Body of pancreas (tissue), 4 donors: ENCODE measurements around the gene ILF3. TPM values are rescaled to one million over a fixed set of nuclear protein-coding genes. Genes with fewer than 3 reads are reported as not detected.
A peak's percentile ranks its signal among the peaks of the same experiment; 100 is the strongest.

Source experiments
- ATAC-seq: fragments of 150-250 bp; one replicate; pipeline ENCODE4 v1.9.1; 2016
- DNase-seq, 4 donors: peaks; one replicate each; pipeline ENCODE4 v3.0.0-alpha.2; 2019
- H3K27ac ChIP-seq, 4 donors: fragments of 200-600 bp; sonication (generic); 1 replicate in 3 of 4; 2 replicates in 1 of 4; pipeline versions ENCODE4 v1.5.1 to v1.6.1; 2016 to 2019; ENCODE audit warnings: mild to moderate bottlenecking in 1 of 4, mixed read lengths in 1 of 4, moderate library complexity in 1 of 4
- H3K27me3 ChIP-seq, 2 donors: fragments of 200-600 bp; sonication (generic); one replicate each; pipeline ENCODE4 v1.6.0; 2016; ENCODE audit warnings: mild to moderate bottlenecking in 1 of 2
- H3K36me3 ChIP-seq, 2 donors: fragments of 200-600 bp; sonication (generic); replicated peaks in 1 of 2; 2 replicates each; pipeline ENCODE4 v1.5.1; 2016; ENCODE audit warnings: low read depth in 2 of 2; ENCODE audit not compliant: insufficient read depth in 1 of 2
- H3K4me1 ChIP-seq: fragments of 200-600 bp; sonication (generic); one replicate; pipeline ENCODE4 v1.6.0; 2016
- H3K4me3 ChIP-seq, 2 donors: fragments of 200-600 bp; sonication (generic); 1 replicate in 1 of 2; 2 replicates in 1 of 2; pipeline ENCODE4 v1.5.1; 2016 to 2019
- H3K9me3 ChIP-seq, 3 donors: fragments of 200-600 bp; sonication (generic); 1 replicate in 2 of 3; 2 replicates in 1 of 3; pipeline ENCODE4 v1.5.1; 2016
- POLR2A ChIP-seq, 3 donors: fragments of 450-650 bp; IDR thresholded peaks; one replicate each; pipeline ENCODE4 v1.6.1; 2016; ENCODE audit warnings: antibody characterized with exemption in 3 of 3, mild to moderate bottlenecking in 2 of 3
- WGBS, 2 donors: methylation state at CpG; one replicate each; pipeline ENCODE4 v1.1.5; 2017; 5-methylcytosine and 5-hydroxymethylcytosine counted together
- intact Hi-C: fragments of 100-400 bp; cut with DNase I; formaldehyde crosslinking; loops from one replicate; pipeline ENCODE4 v1.15.1; 2023
- total RNA-seq, 2 donors: library from RNA; depleted of rRNA; stranded (reverse); fragments of >200 nt; gene quantifications; one replicate each; pipeline ENCODE4 v1.1.0, GENCODE V29; 2016
- TF ChIP-seq, protein P1 (sequence below), 7 experiments: fragments of 450-650 bp in 4 of 7; fragments of 200-600 bp in 3 of 7; sonication (generic) in 3 of 7; IDR thresholded peaks; one replicate each; pipeline ENCODE4 v1.5.1; 2016 to 2019; ENCODE audit warnings: antibody characterized with exemption in 7 of 7

Gene ILF3
- total RNA-seq, 2 donors from 2014 or later, result 90.3 to 150 TPM

DNA sequence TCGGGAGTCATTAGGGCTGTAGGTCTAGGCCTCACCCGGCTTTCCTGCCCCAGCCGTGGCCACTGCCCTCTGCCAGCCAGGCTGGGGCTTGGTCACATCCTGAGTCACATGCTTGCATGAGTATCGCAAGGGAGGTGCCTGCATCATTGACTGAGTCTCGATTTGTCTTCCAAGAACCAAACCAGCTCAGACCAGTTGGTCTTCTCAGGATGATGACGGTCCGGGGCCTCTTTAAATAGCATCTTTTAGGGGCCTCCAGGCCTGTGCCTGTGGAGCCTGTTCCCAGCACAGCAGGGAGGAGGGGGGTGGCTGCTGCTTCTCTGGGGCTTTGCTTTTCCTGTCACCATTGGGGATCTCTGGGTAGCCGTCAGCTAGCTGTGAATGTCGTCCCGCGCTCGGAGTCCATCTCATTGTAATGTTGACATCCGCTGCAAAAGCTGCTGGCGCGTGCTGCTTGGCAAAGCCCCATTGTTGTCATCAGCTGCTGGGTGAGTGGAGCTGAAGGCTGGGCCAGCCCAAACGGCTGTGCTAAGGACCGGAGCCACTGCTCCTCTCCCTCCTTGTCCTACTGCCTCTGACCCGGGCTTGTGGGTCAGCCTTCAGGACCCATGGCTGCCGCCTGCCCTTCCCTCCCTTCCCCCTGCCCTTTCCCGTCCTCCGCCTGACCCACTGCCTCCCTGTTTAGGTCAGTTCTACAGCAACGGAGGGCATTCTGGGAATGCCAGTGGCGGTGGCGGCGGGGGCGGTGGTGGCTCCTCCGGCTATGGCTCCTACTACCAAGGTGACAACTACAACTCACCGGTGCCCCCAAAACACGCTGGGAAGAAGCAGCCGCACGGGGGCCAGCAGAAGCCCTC lies 32.7 kb downstream of the ILF3 start:
- intact Hi-C loops, result no loop called here
- WGBS, 2 donors, result 80 to 83% methylated on average over 19 to 30 of the region's 31 CpGs
- H3K4me3 ChIP-seq, result no peak overlapping the region
- DNase-seq (no peak), ATAC-seq (no peak)
- H3K27ac ChIP-seq, result no peak overlapping the region
- no peaks in the 10 kb centered on the region for H3K27me3 ChIP-seq
- no peaks in the 10 kb centered on the region for H3K9me3 ChIP-seq
- no peaks in the 10 kb centered on the region for H3K4me1 ChIP-seq
- H3K36me3 ChIP-seq, result peaks cover 11 to 58% of the 10 kb centered on the region in 2 donors
- TF ChIP-seq POLR2A (IDR thresholded peaks at IDR 0.05), result no peak
- TF ChIP-seq, protein P1, sequence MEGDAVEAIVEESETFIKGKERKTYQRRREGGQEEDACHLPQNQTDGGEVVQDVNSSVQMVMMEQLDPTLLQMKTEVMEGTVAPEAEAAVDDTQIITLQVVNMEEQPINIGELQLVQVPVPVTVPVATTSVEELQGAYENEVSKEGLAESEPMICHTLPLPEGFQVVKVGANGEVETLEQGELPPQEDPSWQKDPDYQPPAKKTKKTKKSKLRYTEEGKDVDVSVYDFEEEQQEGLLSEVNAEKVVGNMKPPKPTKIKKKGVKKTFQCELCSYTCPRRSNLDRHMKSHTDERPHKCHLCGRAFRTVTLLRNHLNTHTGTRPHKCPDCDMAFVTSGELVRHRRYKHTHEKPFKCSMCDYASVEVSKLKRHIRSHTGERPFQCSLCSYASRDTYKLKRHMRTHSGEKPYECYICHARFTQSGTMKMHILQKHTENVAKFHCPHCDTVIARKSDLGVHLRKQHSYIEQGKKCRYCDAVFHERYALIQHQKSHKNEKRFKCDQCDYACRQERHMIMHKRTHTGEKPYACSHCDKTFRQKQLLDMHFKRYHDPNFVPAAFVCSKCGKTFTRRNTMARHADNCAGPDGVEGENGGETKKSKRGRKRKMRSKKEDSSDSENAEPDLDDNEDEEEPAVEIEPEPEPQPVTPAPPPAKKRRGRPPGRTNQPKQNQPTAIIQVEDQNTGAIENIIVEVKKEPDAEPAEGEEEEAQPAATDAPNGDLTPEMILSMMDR (IDR thresholded peaks at IDR 0.05), result no peak

DNA sequence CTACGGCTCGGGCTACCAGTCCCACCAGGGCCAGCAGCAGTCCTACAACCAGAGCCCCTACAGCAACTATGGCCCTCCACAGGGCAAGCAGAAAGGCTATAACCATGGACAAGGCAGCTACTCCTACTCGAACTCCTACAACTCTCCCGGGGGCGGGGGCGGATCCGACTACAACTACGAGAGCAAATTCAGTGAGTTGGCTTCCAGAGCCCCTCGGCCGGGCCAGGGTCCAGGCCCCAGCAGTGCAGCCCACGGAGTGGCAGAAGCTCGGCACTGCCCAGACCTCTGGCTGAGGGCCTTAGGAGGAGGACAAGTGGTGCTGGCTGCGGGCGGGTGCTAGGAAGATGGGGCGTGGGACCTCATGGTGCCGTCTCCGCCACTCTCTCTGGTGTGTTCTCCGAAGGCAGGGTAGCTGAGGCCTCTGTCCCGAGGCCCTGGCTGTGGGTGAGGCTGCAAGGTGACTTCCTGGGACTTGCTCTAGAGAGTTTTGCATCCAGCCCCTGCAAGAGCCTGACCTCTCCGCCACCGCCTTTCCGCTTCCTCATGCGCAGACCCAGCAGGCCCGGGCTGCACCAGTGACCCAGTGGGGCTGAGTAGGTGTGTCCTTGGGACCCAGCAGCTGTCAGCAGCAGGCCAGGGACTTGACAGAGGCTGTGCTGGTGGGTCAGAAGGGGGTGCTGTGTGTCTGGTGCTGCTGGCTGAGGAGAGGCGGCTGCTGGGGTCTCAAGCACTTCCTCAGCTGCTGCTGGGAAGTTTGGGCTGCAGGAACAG lies 33.6 kb downstream of the ILF3 start:
- H3K36me3 ChIP-seq, result peaks cover 10 to 50% of the 10 kb centered on the region in 2 donors
- TF ChIP-seq, protein P1 (IDR thresholded peaks at IDR 0.05), result no peak
- TF ChIP-seq POLR2A (IDR thresholded peaks at IDR 0.05), result no peak
- no peak overlapping the region for H3K27ac ChIP-seq
- intact Hi-C loops, result no loop called here
- no peak for DNase-seq
- H3K9me3 ChIP-seq, result no peaks in the 10 kb centered on the region
- no peaks in the 10 kb centered on the region for H3K27me3 ChIP-seq
- H3K4me1 ChIP-seq, result no peaks in the 10 kb centered on the region
- 90% methylated on average over 25 of the region's 25 CpGs; no CpG with 5 or more reads in 1 of the 2 donors for WGBS, 2 donors
- ATAC-seq, result no peak
- no peak overlapping the region for H3K4me3 ChIP-seq

DNA sequence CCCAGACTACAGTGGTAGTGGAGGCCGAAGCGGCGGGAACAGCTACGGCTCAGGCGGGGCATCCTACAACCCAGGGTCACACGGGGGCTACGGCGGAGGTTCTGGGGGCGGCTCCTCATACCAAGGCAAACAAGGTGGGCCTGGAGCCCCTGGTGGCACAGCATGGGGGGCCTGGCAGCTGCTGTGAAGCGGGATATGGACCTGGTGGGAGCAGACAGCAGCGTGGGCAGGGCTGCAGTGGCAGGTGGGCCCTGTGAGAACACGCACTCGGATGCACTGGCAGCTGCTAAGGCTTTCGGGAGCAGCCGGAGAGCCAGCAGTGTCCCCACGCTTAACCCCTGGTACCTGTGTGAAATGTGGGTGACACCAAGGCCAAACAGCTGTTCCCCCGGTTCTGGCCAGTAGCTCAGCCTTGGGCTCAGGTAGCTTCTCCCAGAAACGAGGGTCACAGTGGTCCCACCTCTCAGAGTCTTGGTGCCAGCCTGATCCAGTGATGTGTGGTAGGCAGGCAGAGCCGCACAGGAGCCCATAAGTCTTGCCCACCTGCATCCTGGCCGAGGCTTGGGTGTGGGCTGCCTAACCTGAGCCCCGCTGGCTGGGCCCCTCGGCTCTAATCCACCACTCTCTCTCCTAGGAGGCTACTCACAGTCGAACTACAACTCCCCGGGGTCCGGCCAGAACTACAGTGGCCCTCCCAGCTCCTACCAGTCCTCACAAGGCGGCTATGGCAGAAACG lies 34.6 kb downstream of the ILF3 start:
- Histone ChIP-seq H3K36me3 (peaks cover 3 to 40% of the 10 kb centered on the region in 2 donors), H3K27me3 (no peaks in the 10 kb centered on the region), H3K9me3 (no peaks in the 10 kb centered on the region), H3K4me1 (no peaks in the 10 kb centered on the region), H3K4me3 (no peak overlapping the region), H3K27ac (no peak overlapping the region)
- TF ChIP-seq, protein P1 (IDR thresholded peaks at IDR 0.05), result no peak
- no peak for TF ChIP-seq POLR2A (IDR thresholded peaks at IDR 0.05)
- DNase-seq (no peak), ATAC-seq (no peak)
- 90 to 91% methylated on average over 25 to 27 of the region's 27 CpGs for WGBS, 2 donors
- intact Hi-C loops, result no loop called here

DNA sequence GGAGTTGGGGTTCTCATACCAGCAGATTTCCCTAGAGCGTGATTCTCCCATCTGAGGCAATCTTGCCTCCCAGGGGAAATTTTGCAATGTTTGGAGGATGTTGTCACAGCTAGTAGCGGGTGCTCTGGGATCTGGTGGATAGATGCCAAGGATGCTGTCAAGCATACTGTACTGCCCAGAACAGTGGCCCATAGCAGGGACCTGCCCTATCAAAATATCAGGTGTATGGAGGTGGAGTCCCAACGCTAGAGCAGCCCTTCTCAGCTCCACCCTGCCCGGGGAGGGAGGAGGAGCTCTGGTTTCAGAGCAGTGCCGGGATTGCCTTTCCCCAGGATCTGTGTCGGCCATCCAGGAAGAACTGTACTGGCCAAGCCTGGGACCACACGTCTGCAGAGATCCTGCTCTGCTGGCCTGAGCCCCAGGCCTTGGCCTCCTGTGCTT lies 36.2 kb downstream of the ILF3 start:
- Histone ChIP-seq H3K36me3 (peaks cover 0 to 27% of the 10 kb centered on the region in 2 donors), H3K4me3 (no peak overlapping the region), H3K4me1 (peaks cover 5% of the 10 kb centered on the region), H3K27ac (no peak overlapping the region), H3K9me3 (no peaks in the 10 kb centered on the region), H3K27me3 (no peaks in the 10 kb centered on the region)
- DNase-seq, result peak in 1 of 4 donors; percentile 18
- intact Hi-C loops, result no loop called here
- peak; percentile 10 for ATAC-seq
- 57 to 63% methylated on average over 5 to 7 of the region's 7 CpGs for WGBS, 2 donors
- TF ChIP-seq, protein P1 (IDR thresholded peaks at IDR 0.05), result no peak
- TF ChIP-seq POLR2A (IDR thresholded peaks at IDR 0.05), result no peak
